Smooth muscle cell of the brain vasculature (primary cell): ENCODE measurements around the gene ZNF672.
"Not testable (repeated sequence)": the region's sequence is repeated elsewhere in the genome, so short reads cannot be mapped to it uniquely, and the experiment has no call there.

ENCODE experiments used
- DNase-seq: peaks from one replicate; pipeline ENCODE4 v3.0.0-alpha.2; 2012; ENCODE audit warnings: low read depth, low spot score

Gene ZNF672

GRCh38 chr1:248886237-248886895 is 48.3 kb downstream of the ZNF672 start:
- no peak for DNase-seq

GRCh38 chr1:248889914-248890243 is 51.9 kb downstream of the ZNF672 start:
- DNase-seq, result not testable (repeated sequence)

- DNase-seq, result no peak
Measured at GRCh38 chr1:248890549-248891498, 52.8 kb downstream of the ZNF672 start.

- DNase-seq, result no peak
Measured at GRCh38 chr1:248891758-248892157, 53.7 kb downstream of the ZNF672 start.

- DNase-seq, result no peak
Measured at GRCh38 chr1:248892590-248892989, 54.6 kb downstream of the ZNF672 start.

- no peak for DNase-seq
Measured at GRCh38 chr1:248894837-248895236, 56.8 kb downstream of the ZNF672 start.

- DNase-seq, result no peak
Measured at GRCh38 chr1:248897412-248898337, 59.7 kb downstream of the ZNF672 start.
